ENCODE data around the gene GTF2F1.
"Not testable (repeated sequence)": the region's sequence is repeated elsewhere in the genome, so short reads cannot be mapped to it uniquely, and the experiment has no call there.

GTF2F1 gene

DNA sequence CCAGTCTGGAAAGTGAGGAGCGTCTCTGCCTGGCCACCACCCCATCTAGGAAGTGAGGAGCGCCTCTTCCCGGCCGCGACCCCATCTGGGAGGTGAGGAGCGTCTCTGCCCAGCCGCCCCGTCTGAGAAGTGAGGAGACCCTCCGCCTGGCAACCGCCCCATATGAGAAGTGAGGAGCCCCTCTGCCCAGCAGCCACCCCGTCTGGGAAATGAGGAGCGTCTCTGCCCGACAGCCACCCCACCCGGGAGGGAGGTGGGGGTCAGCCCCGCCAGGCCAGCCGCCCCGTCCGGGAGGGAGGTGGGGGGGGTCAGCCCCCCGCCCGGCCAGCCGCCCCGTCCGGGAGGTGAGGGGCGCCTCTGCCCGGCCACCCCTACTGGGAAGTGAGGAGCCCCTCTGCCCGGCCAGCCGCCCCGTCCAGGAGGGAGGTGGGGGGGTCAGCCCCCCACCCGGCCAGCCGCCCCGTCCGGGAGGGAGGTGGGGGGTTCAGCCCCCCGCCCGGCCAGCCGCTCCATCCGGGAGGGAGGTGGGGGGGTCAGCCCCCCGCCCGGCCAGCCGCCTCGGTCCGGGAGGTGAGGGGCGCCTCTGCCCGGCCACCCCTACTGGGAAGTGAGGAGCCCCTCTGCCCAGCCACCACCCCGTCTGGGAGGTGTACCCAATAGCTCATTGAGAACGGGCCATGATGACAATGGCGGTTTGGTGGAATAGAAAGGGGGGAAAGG is 37.5 kb downstream of the GTF2F1 start:
- DNase-seq (ENCODE audit: low spot score) = not testable (repeated sequence)

- DNase-seq (ENCODE audit: low spot score) = no peak
Measured at GRCh38 chr19:6354098-6354674, 38.8 kb downstream of the GTF2F1 start.

DNA sequence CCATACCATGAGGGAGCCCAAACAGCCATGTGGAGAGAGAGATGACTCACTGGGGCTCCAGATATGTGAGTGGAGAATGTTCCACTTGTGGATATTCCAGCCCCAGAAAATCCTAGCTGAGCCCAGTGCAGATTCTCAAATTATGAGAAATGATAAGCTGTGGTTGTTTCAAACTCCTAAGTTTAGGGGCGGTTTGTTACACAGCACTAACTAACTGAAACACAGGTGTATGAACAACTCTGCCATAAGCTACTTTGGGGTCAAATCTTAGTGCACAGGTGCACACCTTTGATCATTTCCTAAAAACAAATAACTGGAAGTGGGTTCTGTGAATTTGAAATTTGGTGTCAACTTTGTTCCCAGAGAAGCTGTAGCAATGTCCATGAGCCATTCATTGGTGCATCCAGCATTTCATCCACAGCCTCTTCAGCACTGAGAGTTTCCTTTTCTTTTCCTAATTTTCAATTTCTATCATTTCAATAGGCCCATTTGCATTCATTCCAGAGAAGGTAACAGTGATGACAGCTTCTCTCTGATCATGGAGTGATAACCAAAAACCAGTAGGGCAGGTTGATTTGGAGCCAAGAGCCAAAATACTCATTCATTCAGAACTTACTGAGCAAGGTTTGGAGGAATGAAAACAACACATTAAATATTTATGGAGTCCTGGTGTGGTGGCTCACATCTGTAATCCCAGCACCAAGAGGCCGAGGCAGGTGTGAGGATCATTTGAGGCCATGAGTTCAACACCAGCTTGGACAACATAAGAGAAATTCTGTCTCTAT is 40.4 kb downstream of the GTF2F1 start:
- DNase-seq (ENCODE audit: low spot score) = no peak

DNA sequence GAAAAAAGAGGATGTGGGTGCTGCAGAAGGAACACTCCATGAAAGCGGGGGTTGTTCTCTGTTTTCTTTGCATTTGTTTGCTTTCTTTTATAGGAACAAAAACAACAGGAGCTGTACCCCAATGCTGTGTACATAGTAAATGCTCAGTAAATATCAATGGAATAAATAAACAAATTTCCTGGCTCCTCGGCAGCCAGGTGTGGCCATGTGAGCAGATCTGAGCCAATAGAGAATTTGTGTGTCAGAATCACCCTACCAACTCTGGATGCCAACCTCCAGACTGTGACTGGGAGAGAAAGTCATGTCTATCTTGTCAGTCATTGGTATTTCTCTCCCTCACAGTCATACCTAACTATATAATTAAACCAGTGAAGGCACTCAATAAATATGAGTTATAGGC is 42.3 kb downstream of the GTF2F1 start:
- no peak for DNase-seq (ENCODE audit: low spot score)

- DNase-seq (ENCODE audit: low spot score) = not testable (repeated sequence)
Measured at GRCh38 chr19:6349271-6349670, 43.7 kb downstream of the GTF2F1 start.

GRCh38 chr19:6343462-6343861 is 49.5 kb downstream of the GTF2F1 start:
- DNase-seq (ENCODE audit: low spot score) = no peak

DNA sequence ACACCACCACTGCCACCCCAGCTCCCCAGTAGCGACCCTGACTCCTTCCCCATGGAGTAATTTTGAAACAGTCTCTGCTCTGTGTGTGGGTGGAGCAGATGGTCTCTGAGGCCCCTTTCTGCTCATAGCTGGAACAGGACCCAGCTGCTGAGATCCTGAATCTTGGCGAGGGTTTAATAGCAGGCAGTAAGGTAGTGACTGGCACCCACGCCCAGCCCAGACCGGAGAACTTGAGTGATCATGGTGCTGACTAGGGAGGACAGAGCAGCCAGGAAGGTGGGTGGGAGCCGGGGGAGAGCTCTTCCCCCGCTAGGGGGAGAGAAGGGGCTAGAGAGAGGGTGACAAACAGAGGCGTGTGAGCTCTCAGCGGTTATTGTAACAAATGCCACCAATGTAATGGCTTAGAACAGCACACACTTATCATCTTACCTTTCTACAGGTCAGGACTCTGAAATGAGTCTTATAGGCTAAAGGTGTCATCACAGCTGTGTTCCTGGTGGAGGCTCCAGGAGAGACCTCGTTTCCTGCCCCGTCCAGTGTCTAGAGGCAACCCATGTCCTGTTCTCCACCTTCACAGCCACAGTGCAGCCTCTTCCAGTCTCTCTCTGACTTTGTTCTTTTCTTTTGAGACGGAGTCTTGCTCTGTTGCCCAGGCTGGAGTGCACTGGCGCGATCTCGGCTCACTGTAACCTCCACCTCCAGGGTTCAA is 52.3 kb downstream of the GTF2F1 start:
- DNase-seq (ENCODE audit: low spot score) = no peak

- DNase-seq (ENCODE audit: low spot score) = no peak
Measured at GRCh38 chr19:6334490-6335285, 58.3 kb downstream of the GTF2F1 start.

DNA sequence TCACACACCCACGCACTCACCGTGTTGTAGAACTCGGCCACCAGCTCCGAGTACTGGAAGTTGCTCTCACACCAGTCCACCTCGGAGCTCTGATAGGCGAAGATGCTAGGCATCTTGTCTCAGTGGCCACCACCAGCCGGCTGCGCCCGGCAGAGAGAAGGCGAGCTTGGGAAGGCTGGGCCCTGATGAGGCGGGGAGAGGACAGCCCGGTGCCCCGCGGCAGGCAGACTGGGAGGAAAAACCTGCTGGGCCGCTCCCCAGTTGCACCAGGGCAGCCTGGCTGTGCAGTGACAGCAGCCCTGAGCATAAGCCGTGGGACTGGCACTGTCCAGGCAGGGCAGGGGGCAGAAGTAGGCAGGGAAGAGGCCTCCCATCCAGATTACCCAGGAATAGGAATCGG is 59.5 kb downstream of the GTF2F1 start, which contains the start of gene ACER1:
Gene ACER1 (minus strand): TSS at position 174 of the 400 bp plus-strand sequence. CDS start 61 bp downstream, at position 113.
- DNase-seq (ENCODE audit: low spot score) = no peak
